Spleen (tissue), 11 donors: ENCODE measurements around the gene EEF1G. TPM values are rescaled to one million over a fixed set of nuclear protein-coding genes. Genes with fewer than 3 reads are reported as not detected.
"Not testable (repeated sequence)": the region's sequence is repeated elsewhere in the genome, so short reads cannot be mapped to it uniquely, and the experiment has no call there.

Experiments
- DNase-seq: peaks from one replicate; pipeline ENCODE4 v3.0.0-alpha.2; 2020
- H3K27ac ChIP-seq, 8 donors: fragments of 200-600 bp; sonication (generic) in 7 of 8; 1 replicate in 4 of 8; 2 replicates in 4 of 8; pipeline versions ENCODE4 v1.5.0 to v1.8.0; 2016 to 2021; ENCODE audit warnings: inconsistent platforms in 4 of 8, mild to moderate bottlenecking in 4 of 8, moderate library complexity in 1 of 8
- H3K27me3 ChIP-seq, 7 donors: fragments of 200-600 bp; sonication (generic) in 6 of 7; replicated peaks in 1 of 7; 1 replicate in 4 of 7; 2 replicates in 3 of 7; pipeline versions ENCODE4 v1.5.0 to v1.8.0; 2016 to 2021; ENCODE audit warnings: inconsistent platforms in 3 of 7, mild to moderate bottlenecking in 1 of 7
- H3K36me3 ChIP-seq, 6 donors: fragments of 200-600 bp; sonication (generic) in 5 of 6; 1 replicate in 4 of 6; 2 replicates in 2 of 6; pipeline versions ENCODE4 v1.5.0 to v1.8.0; 2016 to 2021; ENCODE audit warnings: inconsistent platforms in 2 of 6
- H3K4me1 ChIP-seq, 6 donors: fragments of 200-600 bp; sonication (generic) in 5 of 6; 1 replicate in 3 of 6; 2 replicates in 3 of 6; pipeline versions ENCODE4 v1.5.0 to v1.8.0; 2016 to 2021; ENCODE audit warnings: inconsistent platforms in 3 of 6
- H3K4me3 ChIP-seq, 8 donors: fragments of 200-600 bp; sonication (generic) in 7 of 8; 1 replicate in 4 of 8; 2 replicates in 4 of 8; pipeline versions ENCODE4 v1.5.0 to v1.8.0; 2016 to 2021; ENCODE audit warnings: inconsistent platforms in 4 of 8, mild to moderate bottlenecking in 4 of 8, moderate library complexity in 2 of 8
- H3K9me3 ChIP-seq, 8 donors: fragments of 200-600 bp; sonication (generic) in 7 of 8; 1 replicate in 4 of 8; 2 replicates in 4 of 8; pipeline versions ENCODE4 v1.5.0 to v1.8.0; 2016 to 2021; ENCODE audit warnings: inconsistent platforms in 4 of 8
- POLR2A ChIP-seq, 3 donors: fragments of 450-650 bp; IDR thresholded peaks; one replicate each; pipeline ENCODE4 v1.5.1; 2017; ENCODE audit warnings: antibody characterized with exemption in 3 of 3, mild to moderate bottlenecking in 1 of 3
- POLR2AphosphoS5 ChIP-seq, 3 donors: sonication (generic); formaldehyde crosslinking; IDR thresholded peaks; one replicate each; pipeline ENCODE4 v1.5.1; 2017; ENCODE audit warnings: antibody characterized with exemption in 3 of 3
- WGBS, 5 donors: extraction: QIAGEN DNeasy Blood & Tissue Kit in 3 of 5; methylation state at CpG; one replicate each; pipeline versions ENCODE4 v1.1.5 to v1.1.7; 2013 to 2018; 5-methylcytosine and 5-hydroxymethylcytosine counted together
- intact Hi-C: fragments of 100-400 bp; cut with DNase I; formaldehyde crosslinking; loops from one replicate; pipeline ENCODE4 v1.15.0; 2023; ENCODE audit warnings: low total_unique reads
- polyA plus RNA-seq, 3 donors: library from polyadenylated mRNA; stranded (reverse); fragments of 200-250 nt; gene quantifications; one replicate each; pipeline ENCODE4 v1.2.1, GENCODE V29; 2013
- total RNA-seq, 7 donors: library from RNA; depleted of rRNA in 3 of 7; stranded (reverse); fragments of >200 nt in 3 of 7; fragmentation: NEBNext Ultra II Directional in 4 of 7; extraction: Animal tissue kit (Norgen Biotek cat#: 25700) in 4 of 7; gene quantifications; one replicate each; pipeline versions ENCODE4 v1.1.0 to v1.2.1, GENCODE V29; 2016 to 2021
- TF ChIP-seq, protein P1 (sequence below), 11 experiments: fragments of 200-600 bp in 7 of 11; fragments of 450-650 bp in 4 of 11; sonication (generic) in 4 of 11; IDR thresholded peaks in 8 of 11; conservative IDR thresholded peaks in 3 of 11; 1 replicate in 7 of 11; 2 replicates in 4 of 11; pipeline versions ENCODE4 v1.4.0 to v1.8.0; 2016 to 2021; ENCODE audit warnings: antibody characterized with exemption in 11 of 11, inconsistent platforms in 4 of 11, mild to moderate bottlenecking in 1 of 11
- donor health status: healthy with polysubstance abuse.
- donor health status: DM: no; HTN: no; CAD: no; lungs with moderate emphysema.
- donor health status: DM: no; HTN: no; CAD: no.
- donor health status: Bipolar disorder and iron deficiency.
- donor health status: healthy.
- donor health status: DM: no; HTN: no; CAD: no.
- donor health status: DM: yes; HTN: yes; CAD: no.

EEF1G gene
- total and polyA plus RNA-seq, 10 donors, result 989 to 2,501 (median 1,368) TPM

DNA sequence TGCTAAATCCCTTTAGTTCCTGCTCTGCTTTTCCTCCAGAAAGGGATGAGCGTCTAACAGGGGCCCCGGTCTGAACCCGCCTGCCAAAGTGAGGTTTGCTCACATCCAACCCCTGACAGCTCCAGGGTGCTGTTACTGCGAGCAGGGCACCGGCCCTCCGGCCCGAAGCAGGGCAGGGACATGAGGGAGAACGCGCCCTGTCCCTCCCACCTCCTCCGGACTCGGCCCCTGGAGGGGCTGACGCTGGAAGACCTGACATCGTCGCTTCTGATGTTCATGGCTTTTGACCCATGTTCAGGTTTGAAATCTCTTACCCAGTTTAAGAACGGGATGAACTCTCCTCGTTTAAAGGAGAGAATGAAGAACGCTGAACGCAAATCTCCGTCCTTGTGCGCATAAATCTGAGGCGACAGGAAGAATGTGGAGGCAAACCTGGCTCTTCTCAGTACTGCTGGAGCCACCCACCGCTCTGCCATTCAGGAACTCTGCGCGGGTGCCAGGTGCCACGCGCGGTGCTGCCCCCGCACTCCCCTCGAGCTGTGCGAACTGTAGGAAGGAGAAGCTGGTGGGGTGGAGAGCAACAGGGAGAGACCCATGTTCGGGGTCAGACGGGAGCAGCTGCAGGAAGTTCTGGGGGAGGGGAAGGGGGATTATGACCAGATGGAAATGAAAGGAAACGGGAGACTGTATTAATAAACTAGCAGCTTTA lies 826 bp upstream of the EEF1G start:
- Histone ChIP-seq H3K4me3 (peak overlapping the region; percentile 67 to 90 (median 76)), H3K36me3 (peaks cover 0 to 75% (median 58%) of the 10 kb centered on the region in 6 donors), H3K4me1 (peaks cover 32 to 79% (median 58%) of the 10 kb centered on the region in 6 donors), H3K27me3 (no peaks in the 10 kb centered on the region), H3K9me3 (no peaks in the 10 kb centered on the region), H3K27ac (peak overlapping the region; percentile 80 to 94 (median 89))
- 0 to 1% (median 1%) methylated on average over 24 to 33 of the region's 33 CpGs for WGBS, 5 donors
- TF ChIP-seq POLR2A (IDR thresholded peaks at IDR 0.05) (no peak), POLR2AphosphoS5 (IDR thresholded peaks at IDR 0.05) (peak in 2 of 3 donors; percentile 8 to 22)
- intact Hi-C loops, result no loop called here
- peak; percentile 90 for DNase-seq

DNA sequence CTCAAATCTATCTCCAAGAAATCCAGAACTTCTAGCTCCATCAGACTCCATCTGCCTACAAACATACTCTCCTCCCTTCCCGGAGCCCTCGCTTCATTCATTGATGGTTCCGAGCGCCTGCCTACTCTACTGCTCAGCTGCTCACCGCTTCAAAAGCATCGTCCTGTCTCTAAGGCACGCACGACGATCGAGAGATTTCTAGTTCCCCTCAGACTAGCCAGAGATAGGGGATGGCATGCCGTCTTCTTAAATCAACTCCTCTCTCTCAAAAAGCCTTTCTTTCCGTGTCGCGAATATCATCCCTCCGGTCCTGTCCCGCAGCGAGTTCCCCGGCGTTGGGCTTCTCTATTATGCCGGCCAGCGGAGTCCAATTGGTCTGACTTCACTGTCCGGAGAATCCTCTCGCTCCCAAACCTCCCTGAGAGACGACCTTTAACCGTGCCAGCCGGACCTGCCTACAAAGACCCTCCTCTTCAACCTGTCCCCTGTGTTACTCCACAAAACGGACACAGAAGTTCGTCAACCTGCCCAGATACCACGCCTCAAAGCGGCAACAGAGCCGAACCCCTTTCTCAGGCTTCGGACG lies 592 bp downstream of the EEF1G start:
- DNase-seq, result no peak
- no peak for TF ChIP-seq POLR2AphosphoS5 (IDR thresholded peaks at IDR 0.05)
- TF ChIP-seq, protein P1, sequence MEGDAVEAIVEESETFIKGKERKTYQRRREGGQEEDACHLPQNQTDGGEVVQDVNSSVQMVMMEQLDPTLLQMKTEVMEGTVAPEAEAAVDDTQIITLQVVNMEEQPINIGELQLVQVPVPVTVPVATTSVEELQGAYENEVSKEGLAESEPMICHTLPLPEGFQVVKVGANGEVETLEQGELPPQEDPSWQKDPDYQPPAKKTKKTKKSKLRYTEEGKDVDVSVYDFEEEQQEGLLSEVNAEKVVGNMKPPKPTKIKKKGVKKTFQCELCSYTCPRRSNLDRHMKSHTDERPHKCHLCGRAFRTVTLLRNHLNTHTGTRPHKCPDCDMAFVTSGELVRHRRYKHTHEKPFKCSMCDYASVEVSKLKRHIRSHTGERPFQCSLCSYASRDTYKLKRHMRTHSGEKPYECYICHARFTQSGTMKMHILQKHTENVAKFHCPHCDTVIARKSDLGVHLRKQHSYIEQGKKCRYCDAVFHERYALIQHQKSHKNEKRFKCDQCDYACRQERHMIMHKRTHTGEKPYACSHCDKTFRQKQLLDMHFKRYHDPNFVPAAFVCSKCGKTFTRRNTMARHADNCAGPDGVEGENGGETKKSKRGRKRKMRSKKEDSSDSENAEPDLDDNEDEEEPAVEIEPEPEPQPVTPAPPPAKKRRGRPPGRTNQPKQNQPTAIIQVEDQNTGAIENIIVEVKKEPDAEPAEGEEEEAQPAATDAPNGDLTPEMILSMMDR (IDR thresholded peaks at IDR 0.05 in 8 of 11, conservative IDR thresholded peaks at IDR 0.05 in 3 of 11), result no peak
- no peak for TF ChIP-seq POLR2A (IDR thresholded peaks at IDR 0.05)

DNA sequence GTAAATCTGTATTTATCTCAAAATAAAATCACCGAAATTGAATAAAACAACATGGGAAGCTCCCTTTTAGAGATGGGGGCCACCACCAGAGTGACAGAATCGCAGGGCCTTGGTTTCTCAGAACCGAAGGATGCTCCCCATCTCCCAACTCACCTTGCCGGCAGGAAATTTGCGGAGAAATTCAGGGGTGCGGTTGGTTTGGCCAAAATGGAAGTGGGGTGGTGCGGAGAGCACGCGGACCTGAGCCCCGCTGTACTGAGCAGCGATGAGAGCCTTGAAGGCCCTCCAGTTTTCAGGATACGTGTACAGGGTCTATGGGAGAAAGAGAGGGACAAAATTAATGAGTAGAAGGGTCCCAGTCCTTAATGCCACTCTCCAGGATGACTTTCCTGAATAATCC lies 1.3 kb downstream of the EEF1G start:
- intact Hi-C loops, result no loop called here
- H3K27me3 ChIP-seq, result no peaks in the 10 kb centered on the region
- peaks cover 0 to 75% (median 63%) of the 10 kb centered on the region in 6 donors for H3K36me3 ChIP-seq
- TF ChIP-seq, protein P1 (IDR thresholded peaks at IDR 0.05 in 8 of 11, conservative IDR thresholded peaks at IDR 0.05 in 3 of 11), result no peak
- no peak for TF ChIP-seq POLR2A (IDR thresholded peaks at IDR 0.05)
- no peak for TF ChIP-seq POLR2AphosphoS5 (IDR thresholded peaks at IDR 0.05)
- peak overlapping the region in 5 of 8 donors; percentile 84 to 91 (median 87) for H3K27ac ChIP-seq
- peak; percentile 68 for DNase-seq
- no peaks in the 10 kb centered on the region for H3K9me3 ChIP-seq
- peaks cover 36 to 78% (median 57%) of the 10 kb centered on the region in 6 donors for H3K4me1 ChIP-seq
- peak overlapping the region; percentile 67 to 90 (median 77) for H3K4me3 ChIP-seq
- WGBS, 5 donors, result 69 to 90% (median 75%) methylated on average over 12 of the region's 12 CpGs

More for the DNA sequence above, 592 bp downstream of the EEF1G start:
- Histone ChIP-seq H3K9me3 (no peaks in the 10 kb centered on the region), H3K36me3 (peaks cover 0 to 75% (median 62%) of the 10 kb centered on the region in 6 donors), H3K27me3 (no peaks in the 10 kb centered on the region), H3K4me3 (peak overlapping the region; percentile 67 to 90 (median 77)), H3K4me1 (peaks cover 32 to 79% (median 58%) of the 10 kb centered on the region in 6 donors), H3K27ac (peak overlapping the region; percentile 81 to 94 (median 87))
- intact Hi-C loops, result no loop called here
- 0 to 1% (median 1%) methylated on average over 33 of the region's 33 CpGs for WGBS, 5 donors

- H3K27me3 ChIP-seq, H3K4me3 ChIP-seq, DNase-seq, intact Hi-C loops, H3K9me3 ChIP-seq: not testable (repeated sequence)
- Histone ChIP-seq H3K36me3 (peaks cover 0 to 75% (median 66%) of the 10 kb centered on the region in 6 donors), H3K27ac (peak overlapping the region in 1 of 8 donors; percentile 50), H3K4me1 (peaks cover 34 to 75% (median 55%) of the 10 kb centered on the region in 6 donors)
- 86 to 97% (median 92%) methylated on average over 5 of the region's 5 CpGs for WGBS, 5 donors
Observed at GRCh38 chr11:62571493-62571892, 2.2 kb downstream of the EEF1G start.

GRCh38 chr11:62570903-62571302 lies 2.8 kb downstream of the EEF1G start:
- H3K27me3 ChIP-seq, intact Hi-C loops, H3K9me3 ChIP-seq, H3K4me3 ChIP-seq: not testable (repeated sequence)
- 78 to 89% (median 79%) methylated on average over 5 of the region's 5 CpGs for WGBS, 5 donors
- peaks cover 28 to 75% (median 49%) of the 10 kb centered on the region in 6 donors for H3K4me1 ChIP-seq
- H3K27ac ChIP-seq, result peak overlapping the region in 1 of 8 donors; percentile 50
- peaks cover 0 to 75% (median 66%) of the 10 kb centered on the region in 6 donors for H3K36me3 ChIP-seq
- peak; percentile 3 for DNase-seq
